HepG2 (cell line): ENCODE data around the gene ME2. TPM values are rescaled to one million over a fixed set of nuclear protein-coding genes. Genes with fewer than 3 reads are reported as not detected.

Experiments used
- DZIP1 ChIP-seq: sonication (generic); formaldehyde crosslinking; IDR thresholded peaks from 2 replicates; pipeline ENCODE4 v1.5.0; 2020; ENCODE audit warnings: mild to moderate bottlenecking, missing genetic modification reagents
- ETV5 ChIP-seq: IDR thresholded peaks from 2 replicates; pipeline ENCODE4 v1.6.1; 2018; ENCODE audit warnings: missing biosample characterization, missing genetic modification reagents, inconsistent platforms, borderline replicate concordance
- ISX ChIP-seq: sonication (generic); formaldehyde crosslinking; conservative IDR thresholded peaks from 2 replicates; pipeline ENCODE4 v1.5.0; 2020; ENCODE audit warnings: missing genetic modification reagents
- KDM6A ChIP-seq: IDR thresholded peaks from 2 replicates; pipeline ENCODE4 v1.6.1; 2016; ENCODE audit warnings: low read depth
- MAX ChIP-seq: IDR thresholded peaks from 2 replicates; pipeline ENCODE4 v1.6.1; 2012; ENCODE audit warnings: inconsistent platforms
- NAIF1 ChIP-seq: sonication (generic); formaldehyde crosslinking; IDR thresholded peaks from 2 replicates; pipeline ENCODE4 v1.5.0; 2020; ENCODE audit warnings: mild to moderate bottlenecking, missing genetic modification reagents, borderline replicate concordance
- PAXIP1 ChIP-seq: sonication (generic); formaldehyde crosslinking; conservative IDR thresholded peaks from 2 replicates; pipeline ENCODE4 v1.4.0; 2020; ENCODE audit warnings: mild to moderate bottlenecking, missing genetic modification reagents, moderate library complexity
- SIN3A ChIP-seq: IDR thresholded peaks from 2 replicates; pipeline ENCODE4 v1.6.1; 2011; ENCODE audit warnings: low read depth, mild to moderate bottlenecking, control low read depth, low read length, borderline replicate concordance
- SMAD1 ChIP-seq: sonication (generic); formaldehyde crosslinking; IDR thresholded peaks from 2 replicates; pipeline ENCODE4 v1.4.0; 2020; ENCODE audit warnings: missing genetic modification reagents, low read depth, mild to moderate bottlenecking, borderline replicate concordance
- TFDP2 ChIP-seq: sonication (generic); formaldehyde crosslinking; IDR thresholded peaks from 2 replicates; pipeline ENCODE4 v1.4.0; 2020; ENCODE audit warnings: missing genetic modification reagents
- ZBTB4 ChIP-seq: sonication (generic); formaldehyde crosslinking; IDR thresholded peaks from 2 replicates; pipeline ENCODE4 v1.4.0; 2020; ENCODE audit warnings: missing genetic modification reagents, mild to moderate bottlenecking, borderline replicate concordance
- ZBTB42 ChIP-seq: sonication (generic); formaldehyde crosslinking; IDR thresholded peaks from 2 replicates; pipeline ENCODE4 v1.5.0; 2020; ENCODE audit warnings: mild to moderate bottlenecking, missing genetic modification reagents
- ZEB1 ChIP-seq: IDR thresholded peaks from 2 replicates; pipeline ENCODE4 v1.6.1; 2012; ENCODE audit warnings: mild to moderate bottlenecking, low read depth, inconsistent platforms; ENCODE audit not compliant: insufficient replicate concordance
- ZNF281 ChIP-seq: sonication (generic); formaldehyde crosslinking; IDR thresholded peaks from 2 replicates; pipeline ENCODE4 v1.4.0; 2020; ENCODE audit warnings: missing genetic modification reagents, borderline replicate concordance
- ZNF549 ChIP-seq: sonication (generic); formaldehyde crosslinking; IDR thresholded peaks from 2 replicates; pipeline ENCODE4 v1.5.0; 2020; ENCODE audit warnings: missing genetic modification reagents
- polyA plus RNA-seq, 8 experiments: library from polyadenylated mRNA; depleted of rRNA in 3 of 8; stranded (reverse) in 7 of 8; unstranded in 1 of 8; fragments of >200 nt; fragmentation: Illumina TruSeq in 4 of 8; extraction: Trizol in 4 of 8; gene quantifications; 2 replicates each; pipeline versions ENCODE4 v1.2.1 to v1.2.3, GENCODE V29; 2011 to 2016; ENCODE audit warnings: low read depth in 4 of 8, missing spikeins in 1 of 8, mixed read lengths in 1 of 8; ENCODE audit not compliant: insufficient read depth in 1 of 8
- total RNA-seq, 5 experiments: library from RNA; depleted of rRNA; stranded (reverse); fragments of >200 nt; fragmentation: Illumina TruSeq; extraction: Trizol; gene quantifications; 2 replicates each; pipeline ENCODE4 v1.2.3, GENCODE V29; 2016; ENCODE audit warnings: low read depth in 1 of 5

ME2 gene
- total and polyA plus RNA-seq, 2 of the 13 experiments (the other 11 are each of a cell fraction or from before 2014, with no cell fraction given): 17.3 to 20.6 TPM

- TF ChIP-seq ETV5 (CRISPR knock-in tag) (peak; percentile 71; the same call in 1 of the 2 replicates), DZIP1 (no peak), MAX (no peak), ZNF281 (CRISPR knock-in tag) (no peak; the same call in 1 of the 2 replicates), ZBTB4 (CRISPR knock-in tag) (no peak), PAXIP1 (CRISPR knock-in tag) (peak; percentile 77), KDM6A (CRISPR knock-in tag) (peak; percentile 59), ZEB1 (peak; percentile 42), ZBTB42 (no peak), NAIF1 (CRISPR knock-in tag) (no peak), ISX (CRISPR knock-in tag) (no peak), SIN3A (0 out of 2 replicates have a peak, but pooled peaks have one; percentile 38), TFDP2 (CRISPR knock-in tag) (0 out of 2 replicates have a peak, but pooled peaks have one; percentile 23), ZNF549 (CRISPR knock-in tag) (no peak), SMAD1 (no peak)
Observed at GRCh38 chr18:50902797-50903196, 23.9 kb downstream of the ME2 start (continued).
